Measurements from ENCODE around the gene DSEL.
A peak's percentile ranks its signal among the peaks of the same experiment; 100 is the strongest.

Gene DSEL

GRCh38 chr18:67516539-67517443, at the start of gene DSEL:
Gene DSEL, minus strand, starts transcription at chr18:67516720. Its CDS starts 2,112 bp downstream, at chr18:67514608.
- peak; percentile 99 for DNase-seq

DNA sequence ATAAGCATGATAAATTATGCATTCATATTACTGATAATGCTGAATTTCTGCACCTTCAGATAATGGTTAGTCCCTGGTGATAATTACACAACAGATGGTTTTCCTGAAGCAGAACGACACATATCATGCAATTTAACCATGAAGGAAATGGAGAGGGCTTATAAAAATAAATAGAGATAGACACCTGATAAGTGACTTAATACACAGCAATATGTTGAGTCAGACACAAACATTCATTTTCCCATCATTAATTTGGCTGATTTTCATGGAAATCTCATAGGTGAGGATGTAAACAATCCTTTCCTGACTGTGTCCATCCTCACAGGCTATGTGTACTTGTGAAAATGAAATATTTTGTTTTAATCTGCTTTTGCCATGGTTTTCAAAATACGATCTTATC, 36.9 kb upstream of the DSEL start:
- DNase-seq, result no peak

GRCh38 chr18:67550872-67551520, 34.5 kb upstream of the DSEL start:
- DNase-seq, result no peak

- DNase-seq, result no peak
Measured at GRCh38 chr18:67549946-67550345, 33.4 kb upstream of the DSEL start.

DNA sequence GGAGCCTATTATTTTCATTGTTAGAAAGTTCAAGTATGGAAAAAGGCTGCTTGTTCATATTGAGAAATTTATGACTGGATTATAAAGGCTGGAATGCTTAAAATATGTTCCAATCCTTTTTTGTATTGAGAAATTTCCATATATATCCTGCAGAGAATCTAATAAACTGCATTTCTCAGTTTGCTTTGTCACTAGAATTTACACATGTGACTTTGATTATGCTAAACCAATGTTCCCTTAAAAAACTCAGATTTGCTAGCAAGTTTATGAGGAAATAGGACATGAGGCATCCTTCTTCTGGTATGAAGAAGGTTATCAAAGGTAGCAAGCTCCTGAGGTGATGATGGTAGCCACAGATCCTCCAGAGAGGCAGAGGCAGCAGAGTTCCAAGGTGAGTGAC, 29.2 kb upstream of the DSEL start:
- no peak for DNase-seq

DNA sequence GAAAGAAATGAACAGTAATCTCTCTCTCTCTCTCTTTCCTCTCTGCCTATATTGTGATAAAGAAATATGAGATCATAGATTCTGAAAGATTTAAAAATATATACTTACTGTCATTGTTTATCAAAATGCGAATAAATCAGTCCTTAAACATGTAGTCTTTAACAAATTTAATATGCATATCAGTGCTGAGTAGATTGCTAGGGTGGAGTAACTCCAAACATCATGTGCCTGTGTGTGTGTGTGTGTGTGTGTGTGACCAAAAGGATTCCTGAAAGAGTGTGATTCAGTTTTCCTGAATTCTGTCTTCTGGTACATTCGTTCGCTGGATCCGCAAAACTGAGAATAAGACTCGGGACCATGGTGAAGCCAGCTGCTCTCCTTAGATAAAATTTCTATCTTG, 24.0 kb upstream of the DSEL start:
- no peak for DNase-seq

GRCh38 chr18:67531929-67532328, 15.4 kb upstream of the DSEL start:
- no peak for DNase-seq

DNA sequence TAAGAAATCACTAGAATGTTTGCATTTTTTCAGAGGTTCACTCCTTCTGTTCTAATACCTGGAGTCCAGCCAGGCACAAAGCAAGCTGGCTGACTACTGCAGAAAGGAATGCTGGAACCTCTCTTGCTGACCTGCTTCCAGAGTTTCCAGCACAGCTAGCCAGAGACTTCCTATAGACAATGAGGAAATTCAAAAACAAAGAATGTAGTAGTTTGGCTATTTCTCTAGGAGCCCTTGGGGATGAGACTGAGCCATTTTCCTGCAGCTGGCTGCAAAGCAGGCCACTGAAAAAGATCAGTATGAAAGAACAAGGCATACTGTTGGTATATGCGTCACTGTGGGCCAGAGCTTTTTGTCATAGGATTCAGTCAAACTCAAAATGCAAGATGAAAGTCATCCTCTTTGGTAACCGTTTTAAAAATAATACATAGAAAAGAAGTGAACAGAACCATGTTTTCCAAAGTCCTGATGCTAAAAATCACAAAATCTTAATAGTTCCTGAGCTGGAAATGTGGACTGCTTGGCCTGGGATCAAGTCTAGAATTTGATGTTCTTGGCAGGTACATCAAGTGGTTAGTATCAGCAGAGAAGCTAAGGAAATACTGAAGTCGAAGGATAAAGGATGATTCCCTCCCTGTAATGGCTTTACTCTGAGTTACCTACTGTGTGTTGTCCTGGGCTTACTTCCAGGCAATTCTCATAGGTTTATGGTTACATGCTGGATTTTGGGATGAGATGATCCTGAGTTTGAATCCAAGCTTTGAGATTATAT, 9.0 kb upstream of the DSEL start:
- no peak for DNase-seq

GRCh38 chr18:67520351-67520921, 3.9 kb upstream of the DSEL start:
- DNase-seq, result no peak

DNA sequence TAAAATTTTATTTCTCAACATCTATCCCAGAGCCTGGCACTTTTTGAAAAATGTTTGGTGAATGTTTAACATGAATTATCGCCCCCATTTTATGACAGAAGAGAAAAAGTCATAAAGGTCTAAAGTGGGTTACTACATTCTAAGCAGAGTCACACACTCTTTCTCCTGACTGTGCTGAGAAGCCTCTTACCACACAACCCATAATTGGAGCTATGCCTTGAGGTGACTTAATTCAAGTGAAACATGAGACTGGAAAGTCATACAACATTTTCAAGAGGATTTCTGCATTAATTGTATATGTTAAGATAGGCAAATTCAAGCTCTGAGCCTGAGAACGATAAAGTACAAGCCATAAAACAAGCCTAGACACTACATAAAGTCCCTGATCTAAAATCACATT, 3.1 kb upstream of the DSEL start:
- no peak for DNase-seq

DNA sequence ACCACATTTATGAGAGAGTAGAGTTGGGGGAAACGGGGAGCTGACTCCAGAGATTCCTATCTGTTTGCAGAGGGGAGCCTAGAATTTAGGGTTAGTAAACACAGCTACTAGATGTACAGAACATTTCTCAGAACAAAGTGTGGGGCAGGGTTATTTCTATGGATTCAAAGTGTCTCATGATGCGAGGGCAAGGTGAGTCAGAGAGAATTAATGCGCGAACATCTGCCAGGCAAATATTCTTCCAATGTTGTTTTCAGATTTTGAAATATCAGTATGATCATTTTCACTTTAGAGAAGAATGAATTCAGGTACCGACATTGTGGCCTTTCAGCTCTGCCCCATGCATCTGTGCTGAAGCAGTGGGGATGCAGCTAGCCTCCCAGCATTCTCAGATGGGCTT, 2.0 kb upstream of the DSEL start:
- no peak for DNase-seq

GRCh38 chr18:67517444-67517765, 885 bp upstream of the DSEL start:
- no peak for DNase-seq

DNA sequence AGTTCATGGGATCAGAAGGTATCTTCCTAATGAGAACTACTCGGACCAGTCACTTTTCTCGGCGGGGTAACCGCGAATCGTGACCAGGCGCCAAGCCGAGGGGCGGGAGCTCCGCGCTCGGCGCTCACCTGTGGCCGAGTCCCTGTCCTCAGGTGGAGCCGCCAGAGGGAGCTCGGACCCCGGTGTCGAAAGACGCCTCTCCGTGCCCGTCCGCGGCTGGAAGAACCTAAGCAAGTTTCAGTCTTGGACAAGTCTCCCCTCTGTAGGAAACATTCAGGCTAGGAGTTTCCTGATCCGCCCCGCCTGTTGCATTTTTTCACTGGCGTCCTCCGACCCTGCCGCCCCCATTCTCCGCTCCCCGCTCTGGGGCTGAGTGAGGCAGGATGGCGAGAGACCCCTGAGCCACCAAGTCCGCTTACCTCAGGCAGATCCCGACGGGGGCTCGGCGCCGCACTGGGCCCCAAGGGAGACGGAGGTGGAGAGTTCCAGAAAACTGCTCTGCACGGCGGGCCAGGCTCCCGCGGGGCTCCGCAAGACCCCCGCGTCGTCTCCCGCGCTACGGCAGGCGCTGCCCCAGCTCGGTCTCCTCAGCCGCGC, 480 bp downstream of the DSEL start:
- DNase-seq, result peak; percentile 79

DNA sequence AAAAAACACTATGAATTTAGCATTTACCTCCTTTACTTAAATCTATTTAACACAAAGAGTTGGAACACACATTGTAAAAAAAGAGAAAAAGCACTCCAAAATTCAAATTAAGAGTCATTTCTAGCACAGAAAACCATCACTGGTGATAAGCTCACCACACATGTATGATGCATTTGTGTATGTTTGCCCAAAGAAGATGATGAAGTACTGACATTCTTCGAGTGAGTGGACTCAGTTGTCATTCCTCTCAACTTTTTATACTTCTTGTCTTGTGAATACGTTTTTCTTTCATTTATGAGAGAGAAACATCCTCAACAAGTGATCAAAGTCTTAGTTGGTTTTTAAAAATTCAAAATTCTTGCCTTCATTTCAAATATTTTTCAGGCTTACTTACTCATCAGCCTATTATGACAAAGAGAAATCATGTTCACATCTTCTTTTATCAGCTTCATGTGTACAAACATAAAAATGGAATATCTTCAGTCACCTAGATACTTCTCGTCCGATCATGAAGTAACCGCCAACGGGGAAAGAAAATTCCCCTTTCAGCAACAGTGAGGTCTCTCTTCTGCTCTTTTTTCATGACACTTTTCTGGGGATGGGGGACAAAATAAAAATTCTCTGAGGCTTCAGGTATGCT, 1.5 kb downstream of the DSEL start:
- no peak for DNase-seq

GRCh38 chr18:67514465-67514864, 2.1 kb downstream of the DSEL start:
- DNase-seq, result no peak

DNA sequence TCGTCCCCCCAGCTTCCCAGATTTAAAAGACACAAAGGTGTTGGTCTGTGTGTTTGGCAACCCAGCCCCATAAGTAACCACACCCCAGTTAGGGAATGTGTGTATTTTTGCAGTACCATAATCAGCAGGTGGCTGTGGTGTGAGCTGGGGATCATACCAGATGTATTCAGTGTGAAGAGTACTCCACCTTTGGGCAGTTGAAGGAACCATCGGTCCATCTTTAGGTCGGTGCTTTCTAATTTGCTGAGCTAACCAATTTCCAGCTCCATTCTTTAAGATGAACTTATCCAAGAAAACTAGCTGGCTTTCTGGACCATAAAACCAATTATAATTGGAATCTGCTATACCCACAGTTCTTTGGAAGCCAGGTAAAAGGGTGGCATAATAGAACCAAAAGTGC, 3.2 kb downstream of the DSEL start:
- no peak for DNase-seq

DNA sequence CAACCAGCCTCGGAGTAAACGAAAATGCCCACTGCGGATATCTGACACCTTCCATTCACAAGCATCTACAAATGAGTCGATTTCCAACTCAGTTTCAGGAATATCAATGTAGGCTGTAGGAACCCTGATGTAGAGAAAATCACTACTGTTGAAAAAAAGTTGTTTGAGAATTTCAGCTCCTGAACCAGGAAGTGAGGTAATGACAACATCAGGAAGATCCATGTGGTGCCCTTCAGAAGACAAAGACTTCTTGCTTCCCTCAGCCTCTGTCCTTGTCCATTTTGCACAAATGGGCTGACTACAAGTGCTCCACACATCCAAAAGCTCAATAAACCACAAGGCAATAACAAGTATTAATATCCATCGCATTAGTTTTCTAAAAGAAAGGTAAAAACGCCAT, 4.7 kb downstream of the DSEL start:
- no peak for DNase-seq

- no peak for DNase-seq
Measured at GRCh38 chr18:67510831-67511230, 5.7 kb downstream of the DSEL start.

DNA sequence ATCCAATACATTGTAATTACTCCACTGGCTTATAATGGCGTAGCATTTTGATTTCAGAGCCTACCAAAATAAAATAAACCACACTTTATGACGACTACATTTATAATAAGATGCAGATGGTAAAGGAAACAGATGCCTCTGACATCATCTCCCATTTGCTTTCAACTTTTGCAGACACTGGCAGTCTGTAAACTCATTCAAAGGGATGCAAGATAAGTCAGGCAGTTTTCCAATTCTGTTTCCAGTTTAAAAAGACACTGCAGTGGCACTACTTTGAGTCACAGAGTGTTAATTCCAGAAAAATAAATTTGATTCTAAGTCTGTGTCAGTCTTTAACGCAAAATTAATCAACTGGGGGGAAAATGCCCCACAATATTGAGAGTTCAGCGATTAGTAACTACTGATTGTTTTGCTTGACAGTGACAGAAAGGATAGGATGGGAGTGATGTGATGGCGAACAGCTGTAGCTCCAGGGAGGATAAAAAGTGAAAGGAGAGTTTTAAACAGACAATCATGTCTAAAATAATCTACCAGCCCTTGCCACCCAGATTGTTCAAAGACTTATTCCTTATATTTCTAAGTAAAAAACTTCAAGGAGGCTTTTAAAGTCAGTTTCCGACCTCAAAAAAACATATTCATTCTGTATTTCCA, 6.7 kb downstream of the DSEL start:
- DNase-seq, result no peak

GRCh38 chr18:67508146-67508545, 8.4 kb downstream of the DSEL start:
- DNase-seq, result no peak

GRCh38 chr18:67504739-67505138, 11.8 kb downstream of the DSEL start:
- no peak for DNase-seq
